Measurements from ENCODE around the gene DSG4.

Gene DSG4

DNA sequence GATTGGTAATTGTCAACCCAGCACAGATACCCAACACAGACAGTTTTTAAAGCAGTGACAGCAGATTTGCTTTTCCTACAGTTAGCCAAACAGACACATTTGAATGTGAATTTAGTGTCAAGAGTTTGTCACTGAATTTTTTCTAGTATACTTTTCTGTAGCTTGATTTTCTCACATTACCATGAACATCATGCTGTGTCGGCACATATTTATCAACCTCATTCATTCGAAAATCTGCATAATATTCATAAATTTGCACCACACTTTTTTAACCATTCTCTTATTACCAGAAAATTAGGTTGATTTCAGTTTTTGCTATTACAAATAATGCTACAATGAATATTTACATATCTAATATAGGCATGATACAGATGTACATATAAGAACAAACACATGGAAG lies 43.9 kb downstream of the DSG4 start:
- TF ChIP-seq CTCF (IDR thresholded peaks at IDR 0.05; ENCODE audit: low read depth, low read length) = no peak
- no peak for DNase-seq (ENCODE audit: extremely low read depth, low read depth)

DNA sequence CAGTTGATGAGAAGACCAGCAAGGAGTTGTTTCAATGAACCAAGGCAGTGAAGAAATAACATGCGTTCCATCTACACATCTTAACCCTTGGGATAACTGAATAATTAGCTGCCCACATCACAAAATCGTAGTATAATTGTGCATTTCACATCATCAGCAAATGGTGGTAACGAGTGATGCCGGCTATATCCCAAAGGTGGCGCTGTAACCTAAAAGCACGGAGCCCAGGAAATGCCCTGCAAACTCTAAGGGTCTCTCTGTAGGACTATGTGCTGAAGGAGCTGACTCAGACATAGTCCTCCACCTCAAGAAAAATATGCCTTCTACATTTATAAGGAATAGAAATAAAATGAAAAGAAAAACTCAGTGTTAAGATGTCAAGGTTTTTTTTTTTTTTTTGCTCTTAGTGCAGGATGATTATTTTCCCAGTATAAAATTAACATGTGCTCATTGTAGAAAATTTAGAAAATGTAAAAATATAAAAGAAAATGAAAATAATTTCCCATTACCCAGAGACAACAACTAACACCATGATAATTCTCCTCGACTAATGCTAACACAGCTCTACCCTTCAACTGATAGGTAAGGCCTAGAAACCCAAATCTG lies 47.9 kb downstream of the DSG4 start:
- no peak for TF ChIP-seq CTCF (IDR thresholded peaks at IDR 0.05; ENCODE audit: low read depth, low read length)
- DNase-seq (ENCODE audit: extremely low read depth, low read depth) = no peak

DNA sequence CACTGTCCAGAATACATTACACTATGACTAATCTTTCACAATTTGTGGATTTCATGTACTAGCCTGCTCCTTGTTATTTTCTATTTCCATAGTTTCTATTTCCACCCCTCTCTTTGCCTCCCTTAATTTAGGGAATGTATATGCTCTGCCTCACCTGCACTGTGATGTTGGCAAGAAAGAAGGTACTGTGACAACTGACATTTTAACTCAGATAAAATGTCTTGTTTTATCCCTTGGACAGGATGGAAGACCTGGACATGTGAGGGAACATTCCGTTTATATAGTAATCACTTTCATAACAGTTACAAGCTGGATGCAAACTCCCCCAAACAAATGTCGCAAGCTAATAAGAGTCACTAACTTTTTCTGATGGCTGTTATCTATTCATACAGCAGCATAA lies 49.4 kb downstream of the DSG4 start:
- DNase-seq (ENCODE audit: extremely low read depth, low read depth) = no peak
- TF ChIP-seq CTCF (IDR thresholded peaks at IDR 0.05; ENCODE audit: low read depth, low read length) = no peak

DNA sequence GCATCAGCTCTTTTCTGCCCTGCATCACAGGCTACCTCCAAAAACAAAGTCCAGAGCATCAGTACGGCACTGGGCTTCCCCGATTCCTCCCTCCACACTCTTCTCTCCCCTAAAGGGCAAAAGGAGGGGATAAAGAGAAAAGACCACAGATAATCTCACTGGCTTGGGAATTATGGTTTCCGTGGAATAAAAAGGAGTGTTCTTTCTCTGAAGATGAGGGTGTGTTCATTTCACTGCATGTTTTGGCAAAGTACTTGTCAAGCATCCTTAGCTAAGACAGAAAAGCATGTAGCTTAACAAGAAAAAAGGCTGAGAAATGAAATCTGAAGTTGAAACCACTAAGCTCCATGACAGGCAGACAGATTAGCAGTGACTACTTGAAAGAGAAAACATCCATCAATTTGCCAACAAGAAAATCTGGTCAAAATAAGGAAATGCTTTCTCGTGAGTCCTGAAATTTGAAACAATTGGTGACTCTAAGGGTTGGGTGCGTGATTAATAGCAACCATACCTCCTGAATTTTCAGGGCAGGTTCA lies 50.4 kb downstream of the DSG4 start:
- DNase-seq (ENCODE audit: extremely low read depth, low read depth) = no peak
- TF ChIP-seq CTCF (IDR thresholded peaks at IDR 0.05; ENCODE audit: low read depth, low read length) = no peak

GRCh38 chr18:31428211-31428610 lies 51.6 kb downstream of the DSG4 start:
- no peak for TF ChIP-seq CTCF (IDR thresholded peaks at IDR 0.05; ENCODE audit: low read depth, low read length)
- DNase-seq (ENCODE audit: extremely low read depth, low read depth) = no peak

- TF ChIP-seq CTCF (IDR thresholded peaks at IDR 0.05; ENCODE audit: low read depth, low read length) = no peak
- no peak for DNase-seq (ENCODE audit: extremely low read depth, low read depth)
These were observed 53.0 kb downstream of the DSG4 start for GRCh38 chr18:31429623-31430022.

- DNase-seq (ENCODE audit: extremely low read depth, low read depth) = no peak
- TF ChIP-seq CTCF (IDR thresholded peaks at IDR 0.05; ENCODE audit: low read depth, low read length) = no peak
These were observed 53.5 kb downstream of the DSG4 start for GRCh38 chr18:31430072-31430471.
